NT2/D1 (cell line): ENCODE measurements around the gene PHACTR1.

Source experiments
- DNase-seq: peaks from one replicate; pipeline ENCODE4 v3.0.0-alpha.2; 2011; ENCODE audit warnings: low read depth, low spot score
- H3K27me3 ChIP-seq: 2 replicates; pipeline ENCODE4 v1.6.0; 2011; ENCODE audit warnings: mild to moderate bottlenecking; ENCODE audit not compliant: insufficient read length, insufficient read depth
- H3K36me3 ChIP-seq: 2 replicates; pipeline ENCODE4 v1.6.1; 2011; ENCODE audit warnings: mild to moderate bottlenecking, low read length, mixed read lengths; ENCODE audit not compliant: insufficient read depth, insufficient read length
- H3K4me1 ChIP-seq: 2 replicates; pipeline ENCODE4 v1.5.1; 2011; ENCODE audit not compliant: insufficient read depth, insufficient read length
- H3K4me3 ChIP-seq: 2 replicates; pipeline ENCODE4 v1.5.1; 2011; ENCODE audit warnings: low read depth; ENCODE audit not compliant: insufficient read length
- H3K9ac ChIP-seq: 2 replicates; pipeline ENCODE4 v1.6.0; 2011; ENCODE audit warnings: low read depth; ENCODE audit not compliant: insufficient read length
- H3K9me3 ChIP-seq: 2 replicates; pipeline ENCODE4 v1.5.1; 2011; ENCODE audit warnings: mild to moderate bottlenecking, low read length; ENCODE audit not compliant: insufficient read depth
- SUZ12 ChIP-seq: IDR thresholded peaks from 2 replicates; pipeline ENCODE4 v1.6.1; 2011; ENCODE audit not compliant: insufficient read length, insufficient read depth; ENCODE audit errors: extremely low read depth
- YY1 ChIP-seq: IDR thresholded peaks from 2 replicates; pipeline ENCODE4 v1.6.1; 2011; ENCODE audit not compliant: insufficient read length, insufficient read depth
- ZNF274 ChIP-seq: IDR thresholded peaks from 2 replicates; pipeline ENCODE4 v1.6.1; 2011; ENCODE audit warnings: mild to moderate bottlenecking, low read depth, low read length

The PHACTR1 gene

DNA sequence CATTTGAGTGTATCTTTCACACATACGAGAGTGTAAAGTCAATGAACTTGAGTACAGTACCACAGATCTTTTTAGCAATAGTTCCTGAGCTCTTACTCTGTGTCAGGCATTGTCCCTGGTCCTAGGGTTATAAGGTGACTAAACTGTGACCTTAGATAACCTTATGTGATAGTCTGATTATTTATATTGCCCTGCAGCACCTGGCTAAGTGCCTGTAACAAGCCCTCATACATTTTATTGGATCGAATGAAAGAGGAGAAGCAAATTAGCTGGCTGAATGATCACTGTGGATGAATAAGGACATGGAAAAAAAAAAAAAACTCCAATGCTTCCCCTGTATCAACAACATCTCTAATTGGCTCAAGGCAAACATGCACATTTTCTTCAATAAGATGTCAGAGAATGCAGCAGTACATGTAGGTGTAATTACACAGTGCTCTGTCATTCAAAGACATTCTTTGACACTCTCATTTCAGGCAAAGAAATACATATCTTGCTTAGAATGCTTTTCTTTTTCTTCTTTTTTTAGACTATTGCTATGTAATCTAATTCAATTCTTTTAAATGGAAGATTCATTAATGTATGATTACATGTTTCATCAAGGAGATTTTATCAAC lies 153.4 kb downstream of the PHACTR1 start:
- Histone ChIP-seq H3K36me3 (no peaks in the 10 kb centered on the region), H3K4me1 (no peaks in the 10 kb centered on the region), H3K27me3 (no peaks in the 10 kb centered on the region), H3K4me3 (no peak overlapping the region), H3K9ac (no peak overlapping the region), H3K9me3 (no peaks in the 10 kb centered on the region)
- no peak for DNase-seq
- TF ChIP-seq YY1 (no peak), SUZ12 (no peak), ZNF274 (no peak)

DNA sequence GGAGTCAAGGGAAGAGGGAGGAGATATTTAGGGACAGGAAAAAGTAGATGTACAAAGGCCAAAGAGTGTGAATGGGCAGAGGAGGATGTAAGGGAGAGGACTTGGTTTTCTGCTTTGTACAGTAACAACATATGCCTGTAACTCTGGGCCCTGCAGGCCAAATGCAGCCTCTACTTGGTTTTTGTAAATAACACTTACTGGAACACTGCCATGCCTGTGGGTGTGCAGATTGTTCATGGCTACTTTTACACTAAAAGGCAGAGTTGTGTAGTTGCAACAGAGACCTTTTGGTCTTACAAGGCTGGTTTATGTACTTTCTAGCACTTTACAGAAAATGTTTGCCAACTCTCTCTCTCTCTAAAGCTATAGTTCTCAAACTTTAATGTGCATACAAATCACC lies 157.1 kb downstream of the PHACTR1 start:
- no peak overlapping the region for H3K4me3 ChIP-seq
- no peaks in the 10 kb centered on the region for H3K4me1 ChIP-seq
- DNase-seq = no peak
- H3K9ac ChIP-seq = no peak overlapping the region
- no peak for TF ChIP-seq SUZ12
- no peak for TF ChIP-seq YY1
- TF ChIP-seq ZNF274 = no peak
- no peaks in the 10 kb centered on the region for H3K9me3 ChIP-seq
- H3K27me3 ChIP-seq = no peaks in the 10 kb centered on the region
- no peaks in the 10 kb centered on the region for H3K36me3 ChIP-seq

- Histone ChIP-seq H3K4me3 (no peak overlapping the region), H3K9ac (no peak overlapping the region), H3K4me1 (no peaks in the 10 kb centered on the region), H3K36me3 (no peaks in the 10 kb centered on the region), H3K9me3 (no peaks in the 10 kb centered on the region), H3K27me3 (no peaks in the 10 kb centered on the region)
- DNase-seq = no peak
- TF ChIP-seq ZNF274 = no peak
- no peak for TF ChIP-seq YY1
- no peak for TF ChIP-seq SUZ12
These were observed 158.5 kb downstream of the PHACTR1 start for GRCh38 chr6:12875051-12875450.

- Histone ChIP-seq H3K4me1 (no peaks in the 10 kb centered on the region), H3K36me3 (no peaks in the 10 kb centered on the region), H3K27me3 (no peaks in the 10 kb centered on the region), H3K9me3 (no peaks in the 10 kb centered on the region), H3K9ac (no peak overlapping the region), H3K4me3 (no peak overlapping the region)
- no peak for DNase-seq
- no peak for TF ChIP-seq ZNF274
- no peak for TF ChIP-seq YY1
- no peak for TF ChIP-seq SUZ12
These were observed 162.2 kb downstream of the PHACTR1 start for GRCh38 chr6:12878741-12879140.

- TF ChIP-seq SUZ12 = no peak
- no peak for TF ChIP-seq YY1
- no peak for TF ChIP-seq ZNF274
- Histone ChIP-seq H3K27me3 (no peaks in the 10 kb centered on the region), H3K9me3 (no peaks in the 10 kb centered on the region), H3K4me1 (peaks cover 3% of the 10 kb centered on the region), H3K36me3 (no peaks in the 10 kb centered on the region), H3K4me3 (no peak overlapping the region), H3K9ac (no peak overlapping the region)
- DNase-seq = no peak
These were observed 166.3 kb downstream of the PHACTR1 start for GRCh38 chr6:12882761-12883290.

DNA sequence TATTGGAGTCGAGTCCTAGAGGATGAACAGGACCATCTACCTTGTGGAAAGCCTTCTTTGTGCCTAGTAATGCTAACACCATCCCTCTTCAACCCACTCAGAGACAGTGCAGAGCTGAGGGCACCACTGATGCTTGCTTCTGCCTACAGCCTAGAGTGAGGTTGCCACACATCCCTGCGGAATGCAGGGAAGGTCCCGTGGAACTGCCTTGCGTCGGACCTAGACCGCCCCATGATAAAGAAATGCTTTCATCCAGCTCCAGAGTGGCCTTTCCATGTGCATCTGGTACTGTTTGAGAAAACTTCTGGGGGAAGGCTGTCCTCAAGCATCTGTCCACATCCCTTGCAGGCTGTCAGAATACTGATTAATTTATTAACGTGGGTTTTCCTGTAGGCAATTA lies 168.4 kb downstream of the PHACTR1 start:
- Histone ChIP-seq H3K4me3 (no peak overlapping the region), H3K4me1 (peaks cover 3% of the 10 kb centered on the region), H3K27me3 (no peaks in the 10 kb centered on the region), H3K36me3 (no peaks in the 10 kb centered on the region), H3K9me3 (peaks cover 3% of the 10 kb centered on the region; the same call in 1 of the 2 replicates), H3K9ac (no peak overlapping the region)
- TF ChIP-seq SUZ12 (no peak), ZNF274 (no peak), YY1 (no peak)
- no peak for DNase-seq

- no peak for TF ChIP-seq SUZ12
- TF ChIP-seq YY1 = no peak
- no peak for TF ChIP-seq ZNF274
- peaks cover 16% of the 10 kb centered on the region; the same call in 1 of the 2 replicates for H3K9me3 ChIP-seq
- peak; percentile 47 for DNase-seq
These were observed 170.6 kb downstream of the PHACTR1 start for GRCh38 chr6:12886961-12887775.

More at GRCh38 chr6:12886961-12887775, 170.6 kb downstream of the PHACTR1 start:
- Histone ChIP-seq H3K27me3 (no peaks in the 10 kb centered on the region), H3K4me1 (peaks cover 3% of the 10 kb centered on the region), H3K4me3 (no peak overlapping the region), H3K9ac (no peak overlapping the region), H3K36me3 (no peaks in the 10 kb centered on the region)
